Thyroid gland (tissue), 4 donors: ENCODE measurements around the gene FAM3D. TPM values are rescaled to one million over a fixed set of nuclear protein-coding genes. Genes with fewer than 3 reads are reported as not detected.

Experiments
- DNase-seq, 2 donors: peaks; one replicate each; pipeline ENCODE4 v3.0.0-alpha.2; 2019
- H3K27ac ChIP-seq, 3 donors: fragments of 200-600 bp; sonication (generic); 1 replicate in 2 of 3; 2 replicates in 1 of 3; pipeline ENCODE4 v1.5.1; 2016 to 2019; ENCODE audit warnings: mild to moderate bottlenecking in 1 of 3, moderate library complexity in 1 of 3
- H3K27me3 ChIP-seq: fragments of 200-600 bp; sonication (generic); one replicate; pipeline ENCODE4 v1.5.1; 2019
- H3K36me3 ChIP-seq, 2 donors: fragments of 200-600 bp; sonication (generic); one replicate each; pipeline ENCODE4 v1.5.1; 2016 to 2019
- H3K4me1 ChIP-seq, 2 donors: fragments of 200-600 bp; sonication (generic); one replicate each; pipeline ENCODE4 v1.5.1; 2017 to 2019
- H3K4me3 ChIP-seq, 3 donors: fragments of 200-600 bp; sonication (generic); replicated peaks in 1 of 3; 1 replicate in 2 of 3; 2 replicates in 1 of 3; pipeline ENCODE4 v1.5.1; 2016; ENCODE audit warnings: mild to moderate bottlenecking in 1 of 3
- H3K9me3 ChIP-seq: fragments of 200-600 bp; sonication (generic); one replicate; pipeline ENCODE4 v1.5.1; 2017
- POLR2A ChIP-seq, 2 donors: fragments of 450-650 bp; IDR thresholded peaks; one replicate each; pipeline ENCODE4 v1.6.1; 2017; ENCODE audit warnings: antibody characterized with exemption in 2 of 2, mild to moderate bottlenecking in 2 of 2, moderate library complexity in 1 of 2
- WGBS, 2 donors: methylation state at CpG; one replicate each; pipeline ENCODE4 v1.1.5; 2017; 5-methylcytosine and 5-hydroxymethylcytosine counted together
- intact Hi-C: fragments of 100-400 bp; cut with DNase I; formaldehyde crosslinking; loops from one replicate; pipeline ENCODE4 v1.15.1; 2023
- total RNA-seq, 4 donors: library from RNA; depleted of rRNA; stranded (reverse); fragments of >200 nt; gene quantifications; one replicate each; pipeline ENCODE4 v1.2.3, GENCODE V29; 2016
- TF ChIP-seq, protein P1 (sequence below), 6 experiments: fragments of 200-600 bp in 3 of 6; fragments of 450-650 bp in 3 of 6; sonication (generic) in 3 of 6; IDR thresholded peaks; one replicate each; pipeline ENCODE4 v1.5.1; 2016 to 2019; ENCODE audit warnings: antibody characterized with exemption in 6 of 6, mild to moderate bottlenecking in 2 of 6, inconsistent platforms in 1 of 6, moderate library complexity in 1 of 6

Gene FAM3D
- total RNA-seq, 4 donors from 2014 or later: 0.67 TPM; not detected in 3

- DNase-seq: peak; percentile 88 to 91
- peak overlapping the region in 1 of 3 donors; percentile 32 for H3K4me3 ChIP-seq
- H3K36me3 ChIP-seq: no peaks in the 10 kb centered on the region
- peaks cover 32 to 50% of the 10 kb centered on the region in 2 donors for H3K4me1 ChIP-seq
- intact Hi-C loops: no loop called here
- peak overlapping the region; percentile 88 to 94 (median 90) for H3K27ac ChIP-seq
- no peaks in the 10 kb centered on the region for H3K9me3 ChIP-seq
- peak in 1 of 2 donors; percentile 35 for TF ChIP-seq POLR2A (IDR thresholded peaks at IDR 0.05)
- TF ChIP-seq, protein P1, sequence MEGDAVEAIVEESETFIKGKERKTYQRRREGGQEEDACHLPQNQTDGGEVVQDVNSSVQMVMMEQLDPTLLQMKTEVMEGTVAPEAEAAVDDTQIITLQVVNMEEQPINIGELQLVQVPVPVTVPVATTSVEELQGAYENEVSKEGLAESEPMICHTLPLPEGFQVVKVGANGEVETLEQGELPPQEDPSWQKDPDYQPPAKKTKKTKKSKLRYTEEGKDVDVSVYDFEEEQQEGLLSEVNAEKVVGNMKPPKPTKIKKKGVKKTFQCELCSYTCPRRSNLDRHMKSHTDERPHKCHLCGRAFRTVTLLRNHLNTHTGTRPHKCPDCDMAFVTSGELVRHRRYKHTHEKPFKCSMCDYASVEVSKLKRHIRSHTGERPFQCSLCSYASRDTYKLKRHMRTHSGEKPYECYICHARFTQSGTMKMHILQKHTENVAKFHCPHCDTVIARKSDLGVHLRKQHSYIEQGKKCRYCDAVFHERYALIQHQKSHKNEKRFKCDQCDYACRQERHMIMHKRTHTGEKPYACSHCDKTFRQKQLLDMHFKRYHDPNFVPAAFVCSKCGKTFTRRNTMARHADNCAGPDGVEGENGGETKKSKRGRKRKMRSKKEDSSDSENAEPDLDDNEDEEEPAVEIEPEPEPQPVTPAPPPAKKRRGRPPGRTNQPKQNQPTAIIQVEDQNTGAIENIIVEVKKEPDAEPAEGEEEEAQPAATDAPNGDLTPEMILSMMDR (IDR thresholded peaks at IDR 0.05): peak in 1 of 6 experiments; percentile 21
- H3K27me3 ChIP-seq: no peaks in the 10 kb centered on the region
- 16 to 18% methylated on average over 8 of the region's 8 CpGs for WGBS, 2 donors
Observed at GRCh38 chr3:58585994-58586393, 80.6 kb downstream of the FAM3D start.

GRCh38 chr3:58585005-58585786 is 81.4 kb downstream of the FAM3D start:
- DNase-seq: peak; percentile 90 to 94
- 0 to 1% methylated on average over 40 to 45 of the region's 46 CpGs for WGBS, 2 donors
- Histone ChIP-seq H3K4me3 (peak overlapping the region in 2 of 3 donors; percentile 12 to 32), H3K27me3 (no peaks in the 10 kb centered on the region), H3K9me3 (no peaks in the 10 kb centered on the region), H3K4me1 (peaks cover 34 to 53% of the 10 kb centered on the region in 2 donors), H3K27ac (peak overlapping the region; percentile 88 to 94 (median 90)), H3K36me3 (no peaks in the 10 kb centered on the region)
- intact Hi-C loops: no loop called here
- TF ChIP-seq, protein P1 (IDR thresholded peaks at IDR 0.05): peak; percentile 78 to 95 (median 88)
- TF ChIP-seq POLR2A (IDR thresholded peaks at IDR 0.05): peak in 1 of 2 donors; percentile 70

DNA sequence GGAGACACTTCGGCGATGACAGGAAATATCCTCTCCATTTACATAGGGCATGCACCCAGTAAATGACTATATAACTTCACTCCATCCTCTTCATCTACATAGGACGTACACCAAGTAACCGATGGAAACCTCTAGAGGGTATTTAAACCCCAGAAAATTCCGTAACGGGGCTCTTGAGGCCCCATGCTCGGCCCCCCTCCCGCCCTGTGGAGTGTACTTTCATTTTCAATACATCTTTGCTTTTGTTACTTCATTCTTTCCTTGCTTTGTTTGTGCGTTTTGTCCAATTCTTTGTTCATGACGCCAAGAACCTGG is 81.9 kb downstream of the FAM3D start:
- peak overlapping the region in 2 of 3 donors; percentile 12 to 32 for H3K4me3 ChIP-seq
- intact Hi-C loops: no loop called here
- TF ChIP-seq, protein P1 (IDR thresholded peaks at IDR 0.05): no peak
- no peak for TF ChIP-seq POLR2A (IDR thresholded peaks at IDR 0.05)
- H3K4me1 ChIP-seq: peaks cover 34 to 53% of the 10 kb centered on the region in 2 donors
- H3K36me3 ChIP-seq: no peaks in the 10 kb centered on the region
- 22 to 27% methylated on average over 10 of the region's 10 CpGs for WGBS, 2 donors
- no peaks in the 10 kb centered on the region for H3K27me3 ChIP-seq
- DNase-seq: no peak
- peak overlapping the region; percentile 88 to 94 (median 90) for H3K27ac ChIP-seq
- no peaks in the 10 kb centered on the region for H3K9me3 ChIP-seq

Other genes starting within 250 kb of the FAM3D start
- gene PDHB, start 232.9 kb downstream of the FAM3D start, total RNA-seq: 100 to 1,000 TPM in 1 of 4 donors, 10 to 100 TPM in 3; 51.5 to 139 (median 77.0) TPM
- 10 to 100 TPM; 16.6 to 33.6 (median 21.3) TPM for gene KCTD6, start 174.7 kb downstream of the FAM3D start, total RNA-seq
- gene ACOX2, start 129.6 kb downstream of the FAM3D start, total RNA-seq: 10 to 100 TPM; 17.8 to 62.2 (median 37.4) TPM
- 100 to 1,000 TPM in 1 of 4 donors, 10 to 100 TPM in 3; 62.3 to 137 (median 83.3) TPM for gene FAM107A, start 89.4 kb downstream of the FAM3D start, total RNA-seq